HG03095 (cell line): ENCODE measurements around the gene PPOX.
A peak's percentile ranks its signal among the peaks of the same experiment; 100 is the strongest.

Experiments
- ATAC-seq: cut with Tn5 transposase; IDR thresholded peaks from one replicate; pipeline ENCODE4 v1.9.1; 2021; ENCODE audit warnings: moderate library complexity; ENCODE audit not compliant: unreplicated experiment

Gene PPOX

DNA sequence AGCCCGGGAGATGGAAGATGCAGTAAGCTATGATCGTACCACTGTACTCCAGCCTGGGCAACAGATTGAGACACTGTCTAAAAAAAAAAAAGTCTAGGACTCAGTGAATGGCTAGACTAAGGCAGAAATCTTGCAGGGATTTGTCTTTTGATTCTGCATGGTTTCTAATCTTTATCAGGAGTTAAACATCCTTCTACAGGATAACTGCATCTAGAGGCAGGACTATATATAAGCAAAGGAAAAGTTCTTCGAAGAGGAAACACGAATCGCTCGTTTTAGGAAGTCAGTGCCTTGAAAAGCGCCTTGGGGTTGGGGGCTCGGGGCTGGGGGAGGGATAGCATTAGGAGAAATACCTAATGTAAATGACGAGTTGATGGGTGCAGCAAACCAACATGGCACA, 13.1 kb upstream of the PPOX start:
- ATAC-seq: no peak

DNA sequence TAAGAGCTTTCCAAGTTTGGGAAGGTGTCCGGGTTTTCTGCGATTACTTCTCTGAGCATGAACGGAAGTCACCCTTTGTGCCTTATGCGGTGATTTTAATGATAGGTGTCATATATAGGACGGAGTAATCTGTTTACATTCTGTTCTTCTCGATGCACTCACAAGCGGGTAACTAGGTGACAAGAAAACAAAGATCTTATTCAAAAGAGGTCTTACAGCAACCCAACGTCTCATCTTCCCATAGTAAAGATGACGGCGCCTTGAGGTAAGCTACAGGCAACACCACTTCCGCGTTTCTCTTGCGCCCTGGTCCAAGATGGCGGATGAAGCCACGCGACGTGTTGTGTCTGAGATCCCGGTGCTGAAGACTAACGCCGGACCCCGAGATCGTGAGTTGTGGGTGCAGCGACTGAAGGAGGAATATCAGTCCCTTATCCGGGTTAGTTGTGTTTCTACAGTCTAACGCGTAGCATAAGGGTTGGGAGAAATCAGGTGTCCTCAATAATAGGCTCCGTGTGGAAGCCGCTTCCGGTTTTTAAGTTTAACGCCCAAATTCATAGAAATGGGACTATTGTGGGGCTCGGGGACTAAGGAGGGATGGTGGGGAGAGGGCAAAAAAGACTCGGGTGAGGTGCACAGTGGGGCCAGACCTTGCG, 12.4 kb upstream of the PPOX start, which contains the start of gene UFC1:
Gene UFC1 (plus strand): TSS at position 297 of the 656 bp plus-strand sequence. CDS start 20 bp downstream, at position 317.
- ATAC-seq: peak; percentile 68

DNA sequence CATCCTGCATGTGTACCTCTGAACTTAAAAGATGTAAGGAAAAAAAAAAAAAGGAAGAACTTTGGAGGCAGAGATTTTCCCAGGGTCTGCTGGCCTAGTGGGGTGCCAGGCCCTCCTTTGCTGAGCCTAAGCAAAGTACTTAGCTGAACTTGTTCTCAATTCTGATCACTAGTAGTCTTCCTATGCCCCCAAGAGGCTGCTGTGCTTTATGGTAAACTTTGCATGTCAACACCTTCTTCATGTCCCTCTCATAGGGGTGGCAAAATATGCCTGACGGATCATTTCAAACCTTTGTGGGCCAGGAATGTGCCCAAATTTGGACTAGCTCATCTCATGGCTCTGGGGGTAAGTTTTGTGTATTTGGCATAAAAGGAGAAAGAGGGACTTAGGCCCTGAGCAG, 8.4 kb upstream of the PPOX start:
- ATAC-seq: no peak

DNA sequence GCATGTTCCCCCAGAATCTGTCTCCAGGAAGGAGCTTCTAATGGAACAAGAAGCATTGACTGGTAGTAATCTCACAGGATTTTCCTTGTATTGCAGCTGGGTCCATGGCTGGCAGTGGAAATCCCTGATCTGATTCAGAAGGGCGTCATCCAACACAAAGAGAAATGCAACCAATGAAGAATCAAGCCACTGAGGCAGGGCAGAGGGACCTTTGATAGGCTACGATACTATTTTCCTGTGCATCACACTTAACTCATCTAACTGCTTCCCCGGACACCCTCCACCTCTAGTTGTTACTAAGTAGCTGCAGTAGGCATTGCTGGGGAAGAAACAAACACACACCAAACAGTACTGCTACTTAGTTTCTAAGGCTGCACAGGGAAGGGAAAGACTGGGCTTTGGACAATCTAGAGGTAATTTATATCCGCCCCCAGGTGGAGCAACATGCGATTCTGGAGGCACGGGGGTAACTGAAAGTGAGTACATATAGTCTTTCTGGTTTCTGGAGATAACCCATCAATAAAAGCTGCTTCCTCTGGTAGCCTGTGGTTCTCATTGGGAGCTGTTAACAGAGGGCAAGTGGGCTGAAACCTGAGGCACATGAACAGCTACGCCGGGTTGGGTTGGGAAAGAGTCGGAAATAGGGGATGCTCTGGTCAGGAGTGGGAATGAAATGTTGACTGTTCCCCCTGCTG, 7.8 kb upstream of the PPOX start:
- no peak for ATAC-seq

DNA sequence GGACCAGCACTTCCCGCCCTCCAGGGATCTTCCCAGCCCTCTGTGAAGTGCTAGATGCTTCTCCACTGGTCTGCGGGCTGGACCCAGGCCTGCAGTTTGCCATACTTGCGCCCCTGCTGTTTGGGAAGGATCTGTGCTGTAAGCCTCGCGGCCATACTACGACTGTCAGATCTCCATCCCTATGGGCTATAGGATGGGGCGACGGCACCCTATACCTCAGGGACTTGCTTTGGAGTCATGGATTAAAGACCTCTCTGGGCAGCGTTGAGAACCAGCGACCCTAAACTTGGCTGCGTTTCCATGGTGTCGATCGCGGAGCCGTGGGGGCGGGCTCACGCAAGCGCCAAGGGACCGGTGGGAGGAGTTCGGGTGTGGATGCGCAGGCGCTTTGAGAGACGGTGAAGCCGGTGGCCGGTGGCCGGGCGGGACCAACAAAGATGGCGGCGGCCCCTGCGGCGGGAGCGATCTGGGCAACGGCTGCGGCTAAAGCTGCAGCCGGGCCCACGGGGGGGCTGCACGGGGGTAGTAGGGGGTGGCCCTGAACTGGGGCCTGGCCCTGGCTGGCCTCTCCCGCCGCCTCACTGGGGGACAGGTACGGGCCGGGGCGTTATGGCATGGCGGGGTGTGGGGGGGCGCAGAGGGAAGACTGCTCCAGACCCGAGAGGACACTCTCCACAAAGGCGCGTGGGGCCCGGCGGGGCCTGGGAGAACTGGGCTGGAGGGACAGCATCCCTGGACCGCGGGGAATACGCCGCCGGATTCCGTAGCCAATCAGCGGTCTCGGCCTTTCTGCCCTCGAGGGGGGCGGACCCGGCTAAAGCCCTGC, 6.9 kb upstream of the PPOX start, which contains the start of gene USP21:
Gene USP21 (plus strand): TSS at position 414 of the 826 bp plus-strand sequence. CDS start 1,141 bp downstream, outside the sequence.
- ATAC-seq: peak; percentile 67

DNA sequence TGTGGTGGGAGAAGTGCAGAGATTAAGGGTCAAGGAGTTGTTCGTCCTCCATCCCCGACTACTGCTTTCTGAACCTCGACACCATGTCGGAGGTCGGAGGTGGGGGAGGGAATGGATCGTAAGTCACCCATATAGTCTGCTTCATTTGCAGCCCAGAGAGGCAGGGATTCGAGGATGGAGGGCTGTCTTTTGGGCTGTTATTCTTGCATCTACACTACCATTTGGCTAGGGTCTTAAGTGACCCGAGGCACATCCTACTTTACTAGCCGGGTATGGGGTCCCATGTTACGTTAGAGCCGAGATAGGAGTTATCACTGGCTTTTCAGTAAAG, 6.3 kb upstream of the PPOX start:
- no peak for ATAC-seq

DNA sequence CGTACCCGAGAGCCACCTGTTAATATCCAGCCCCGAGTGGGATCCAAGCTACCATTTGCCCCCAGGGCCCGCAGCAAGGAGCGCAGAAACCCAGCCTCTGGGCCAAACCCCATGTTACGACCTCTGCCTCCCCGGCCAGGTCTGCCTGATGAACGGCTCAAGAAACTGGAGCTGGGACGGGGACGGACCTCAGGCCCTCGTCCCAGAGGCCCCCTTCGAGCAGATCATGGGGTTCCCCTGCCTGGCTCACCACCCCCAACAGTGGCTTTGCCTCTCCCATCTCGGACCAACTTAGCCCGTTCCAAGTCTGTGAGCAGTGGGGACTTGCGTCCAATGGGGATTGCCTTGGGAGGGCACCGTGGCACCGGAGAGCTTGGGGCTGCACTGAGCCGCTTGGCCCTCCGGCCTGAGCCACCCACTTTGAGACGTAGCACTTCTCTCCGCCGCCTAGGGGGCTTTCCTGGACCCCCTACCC, 5.5 kb upstream of the PPOX start:
- ATAC-seq: no peak

DNA sequence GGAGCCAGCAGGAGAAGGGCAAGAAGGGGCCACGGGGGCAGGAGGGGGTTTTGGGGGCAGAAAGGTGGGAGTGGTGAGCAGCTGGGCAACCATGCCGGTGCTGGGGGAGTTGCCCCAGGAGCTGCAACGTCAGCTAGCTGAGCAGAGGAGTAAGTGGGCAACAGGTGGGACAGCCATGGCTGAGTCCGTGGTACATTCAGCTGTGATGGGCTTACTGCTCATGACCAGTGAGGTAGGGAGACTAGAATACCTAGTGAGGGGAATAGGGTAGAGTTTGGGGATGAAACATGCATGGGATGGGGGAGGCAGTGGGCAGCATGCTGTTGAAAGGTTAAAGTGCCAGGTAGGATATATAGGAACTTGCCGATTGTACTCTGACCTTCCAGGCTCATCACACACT, 4.6 kb upstream of the PPOX start:
- no peak for ATAC-seq

DNA sequence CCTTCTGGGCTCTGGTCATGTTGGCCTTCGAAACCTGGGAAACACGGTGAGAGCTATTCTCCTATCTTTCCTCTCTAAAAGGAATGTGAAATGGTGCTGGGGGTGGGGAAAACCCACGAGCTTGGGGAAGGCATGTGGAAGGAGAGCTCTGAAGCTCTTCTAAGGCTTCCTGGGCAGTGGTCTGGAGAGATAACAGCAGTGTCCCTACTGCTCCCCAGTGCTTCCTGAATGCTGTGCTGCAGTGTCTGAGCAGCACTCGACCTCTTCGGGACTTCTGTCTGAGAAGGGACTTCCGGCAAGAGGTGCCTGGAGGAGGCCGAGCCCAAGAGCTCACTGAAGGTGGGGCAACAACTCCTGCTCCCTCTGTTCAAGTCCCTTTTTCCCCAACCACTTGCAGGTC, 4.2 kb upstream of the PPOX start:
- no peak for ATAC-seq

DNA sequence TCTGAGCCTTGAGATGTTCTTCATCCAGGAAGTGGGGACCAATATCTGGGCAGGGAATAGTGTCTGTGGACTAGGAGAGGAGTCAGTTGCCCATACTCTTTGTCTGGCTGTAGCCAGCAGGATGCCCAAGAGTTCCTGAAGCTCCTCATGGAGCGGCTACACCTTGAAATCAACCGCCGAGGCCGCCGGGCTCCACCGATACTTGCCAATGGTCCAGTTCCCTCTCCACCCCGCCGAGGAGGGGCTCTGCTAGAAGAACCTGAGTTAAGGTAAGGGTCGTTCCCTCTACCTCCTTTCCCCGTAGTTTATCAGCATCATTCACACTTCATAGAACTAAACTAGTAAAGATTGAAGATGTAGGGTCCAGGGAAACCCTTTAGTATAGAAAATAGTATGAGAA, 3.4 kb upstream of the PPOX start:
- no peak for ATAC-seq

DNA sequence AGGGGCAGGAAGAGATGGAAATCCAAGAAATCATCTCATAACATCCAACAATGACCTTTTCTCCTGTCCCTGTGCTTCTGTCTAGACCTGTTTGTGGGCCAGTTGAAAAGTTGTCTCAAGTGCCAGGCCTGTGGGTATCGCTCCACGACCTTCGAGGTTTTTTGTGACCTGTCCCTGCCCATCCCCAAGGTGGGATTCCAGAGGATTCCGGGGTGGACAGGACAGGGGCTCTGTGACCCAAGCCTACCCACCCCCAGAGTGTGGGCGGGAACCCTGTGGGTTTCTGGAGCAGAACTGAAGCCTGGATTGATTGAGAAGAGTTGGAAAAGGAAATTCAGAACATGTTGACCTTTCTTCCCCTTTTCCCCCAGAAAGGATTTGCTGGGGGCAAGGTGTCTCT, 2.4 kb upstream of the PPOX start:
- ATAC-seq: no peak

DNA sequence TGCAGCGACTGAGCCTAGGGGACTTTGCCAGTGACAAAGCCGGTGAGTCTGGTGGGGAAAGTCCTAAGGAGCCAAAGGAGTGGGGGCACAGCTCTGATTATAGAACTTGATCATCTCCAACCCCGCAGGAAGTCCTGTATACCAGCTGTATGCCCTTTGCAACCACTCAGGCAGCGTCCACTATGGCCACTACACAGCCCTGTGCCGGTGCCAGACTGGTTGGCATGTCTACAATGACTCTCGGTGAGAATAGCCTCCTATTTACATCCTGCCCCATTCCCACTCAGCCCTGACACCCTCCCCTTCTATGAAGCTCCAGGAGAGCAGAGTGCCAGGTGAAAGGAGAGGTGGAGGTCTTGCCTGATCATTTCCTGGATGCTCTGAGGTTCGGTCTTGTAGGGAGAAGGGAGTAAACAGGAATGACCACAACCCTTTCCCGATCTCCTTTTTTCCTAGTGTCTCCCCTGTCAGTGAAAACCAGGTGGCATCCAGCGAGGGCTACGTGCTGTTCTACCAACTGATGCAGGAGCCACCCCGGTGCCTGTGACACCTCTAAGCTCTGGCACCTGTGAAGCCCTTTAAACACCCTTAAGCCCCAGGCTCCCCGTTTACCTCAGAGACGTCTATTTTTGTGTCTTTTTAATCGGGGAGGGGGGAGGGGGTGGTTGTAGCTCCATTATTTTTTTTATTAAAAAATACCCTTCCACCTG, 1.2 kb upstream of the PPOX start:
- no peak for ATAC-seq

DNA sequence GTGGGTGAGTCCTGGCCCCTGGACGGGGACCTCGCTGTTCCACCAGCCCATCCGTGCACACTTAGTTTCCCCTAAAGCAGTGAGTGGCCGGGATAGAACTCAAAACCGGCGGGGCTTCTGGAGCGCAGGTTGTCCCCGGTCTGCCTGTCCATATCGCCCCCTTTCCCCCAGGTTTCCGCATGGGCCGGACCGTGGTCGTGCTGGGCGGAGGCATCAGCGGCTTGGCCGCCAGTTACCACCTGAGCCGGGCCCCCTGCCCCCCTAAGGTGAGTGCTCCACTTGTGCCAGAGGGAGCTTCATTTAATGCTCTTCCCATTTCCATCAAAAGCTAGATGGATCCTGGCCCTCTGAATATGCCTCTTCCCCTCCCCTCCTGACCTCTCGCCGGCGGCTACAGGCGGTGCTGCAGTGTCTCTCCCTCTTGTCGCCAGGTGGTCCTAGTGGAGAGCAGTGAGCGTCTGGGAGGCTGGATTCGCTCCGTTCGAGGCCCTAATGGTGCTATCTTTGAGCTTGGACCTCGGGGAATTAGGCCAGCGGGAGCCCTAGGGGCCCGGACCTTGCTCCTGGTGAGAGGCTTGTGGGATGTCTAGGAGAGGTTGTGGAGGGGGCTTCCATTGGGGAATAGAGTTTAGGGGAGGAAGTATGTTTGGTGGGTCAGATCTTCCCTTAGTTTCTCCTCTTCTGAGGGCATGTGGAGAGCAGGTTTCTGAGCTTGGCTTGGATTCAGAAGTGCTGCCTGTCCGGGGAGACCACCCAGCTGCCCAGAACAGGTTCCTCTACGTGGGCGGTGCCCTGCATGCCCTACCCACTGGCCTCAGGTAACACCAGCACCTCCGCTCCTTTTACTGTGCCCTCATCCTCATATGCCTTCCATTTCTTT, 683 bp downstream of the PPOX start:
- peak; percentile 0 for ATAC-seq

DNA sequence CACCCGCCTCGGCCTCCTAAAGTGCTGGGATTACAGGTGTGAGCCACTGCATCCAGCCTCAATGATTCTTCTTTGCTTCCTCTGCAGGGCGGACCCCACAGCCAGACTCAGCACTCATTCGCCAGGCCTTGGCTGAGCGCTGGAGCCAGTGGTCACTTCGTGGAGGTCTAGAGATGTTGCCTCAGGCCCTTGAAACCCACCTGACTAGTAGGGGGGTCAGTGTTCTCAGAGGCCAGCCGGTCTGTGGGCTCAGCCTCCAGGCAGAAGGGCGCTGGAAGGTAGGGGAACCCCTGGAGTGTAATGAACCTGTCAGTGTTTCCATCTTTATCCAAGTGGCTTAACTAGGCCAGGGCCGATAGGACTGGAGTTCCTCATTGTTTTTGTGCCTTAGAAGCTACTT, 2.7 kb downstream of the PPOX start:
- no peak for ATAC-seq

DNA sequence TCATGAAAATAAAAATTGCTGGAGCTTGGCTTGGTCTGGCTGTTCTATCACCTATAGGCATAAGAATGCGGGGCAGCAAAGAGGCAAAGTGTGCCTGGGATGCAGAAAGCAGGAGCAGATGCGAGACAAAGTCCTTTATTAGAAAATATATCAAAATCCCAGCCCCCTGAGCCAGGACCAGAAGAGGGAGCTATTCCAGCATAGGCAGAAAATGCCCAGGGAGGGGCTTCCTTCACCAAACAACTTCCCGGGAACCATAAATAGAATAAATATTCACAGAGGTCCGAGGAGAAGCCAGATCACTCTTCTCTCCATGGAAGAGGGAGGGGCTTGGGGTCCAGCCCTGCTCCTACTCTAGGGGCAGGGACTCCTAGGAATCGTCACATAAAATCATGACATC, 5.0 kb downstream of the PPOX start:
- no peak for ATAC-seq

DNA sequence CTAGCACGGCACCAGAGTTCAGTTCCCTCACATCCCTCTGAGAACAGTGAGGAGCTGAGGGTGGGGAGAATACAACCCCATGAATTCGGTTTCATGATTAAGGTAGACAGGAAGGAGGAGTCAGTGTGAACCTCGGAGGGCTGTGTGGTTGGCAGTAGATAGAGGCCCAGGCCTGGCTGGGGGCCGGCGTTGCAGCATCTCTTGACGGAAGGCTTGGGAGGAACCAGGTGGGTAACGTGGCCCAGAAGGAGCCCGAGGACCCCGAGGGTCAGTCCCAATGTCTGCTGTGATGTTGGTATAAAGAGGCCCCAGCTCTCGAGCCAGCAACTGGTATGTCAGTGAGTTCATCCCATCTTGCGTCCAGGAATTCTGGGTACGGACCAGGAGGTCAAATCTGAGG, 5.5 kb downstream of the PPOX start:
- no peak for ATAC-seq

DNA sequence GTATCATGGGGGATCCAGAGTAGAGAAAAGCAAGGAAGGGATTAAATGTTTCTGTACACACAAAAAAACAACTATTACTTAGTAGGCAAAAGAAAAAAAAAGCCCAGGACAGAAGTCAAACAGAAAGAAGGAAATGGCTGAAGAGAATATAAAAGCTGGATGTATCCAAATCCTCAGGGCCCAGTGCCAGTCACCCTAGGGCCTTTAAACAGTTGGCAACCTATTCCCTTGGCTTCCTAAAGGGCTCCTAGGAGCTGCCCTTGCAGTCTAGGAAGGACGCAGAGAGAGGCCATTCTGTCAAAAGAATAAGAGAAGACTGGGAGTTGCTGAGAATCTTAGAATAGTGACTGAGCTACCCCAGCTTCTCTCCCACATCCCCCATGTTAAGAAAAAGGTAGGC, 6.1 kb downstream of the PPOX start:
- no peak for ATAC-seq

DNA sequence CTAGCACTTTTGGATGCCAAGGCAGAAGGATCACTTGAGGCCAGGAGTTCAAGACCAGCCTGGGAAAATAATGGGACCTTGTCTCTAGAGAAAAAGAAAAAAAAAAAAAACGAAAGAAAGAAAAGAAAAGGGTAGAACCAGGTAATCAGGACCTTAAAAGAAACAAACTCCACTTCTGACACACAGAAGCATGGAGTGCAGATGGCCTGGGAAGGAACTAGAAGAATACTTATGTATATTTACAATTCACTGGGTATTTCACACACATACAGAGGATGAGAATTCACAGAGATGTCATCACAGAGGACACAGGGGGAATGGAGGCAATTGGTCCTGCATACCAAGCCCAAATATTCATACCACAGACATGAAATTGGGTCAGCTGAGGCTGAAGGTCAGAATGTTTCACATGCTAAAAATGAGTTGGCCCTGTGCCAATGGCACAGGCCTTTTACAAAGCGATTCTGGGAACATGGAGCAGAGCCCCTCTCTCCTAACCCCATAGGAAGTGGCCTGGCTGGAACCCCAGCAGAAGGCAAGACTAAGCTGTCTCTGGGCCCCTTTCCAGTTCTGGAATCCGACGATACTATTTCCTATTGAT, 6.7 kb downstream of the PPOX start:
- no peak for ATAC-seq

DNA sequence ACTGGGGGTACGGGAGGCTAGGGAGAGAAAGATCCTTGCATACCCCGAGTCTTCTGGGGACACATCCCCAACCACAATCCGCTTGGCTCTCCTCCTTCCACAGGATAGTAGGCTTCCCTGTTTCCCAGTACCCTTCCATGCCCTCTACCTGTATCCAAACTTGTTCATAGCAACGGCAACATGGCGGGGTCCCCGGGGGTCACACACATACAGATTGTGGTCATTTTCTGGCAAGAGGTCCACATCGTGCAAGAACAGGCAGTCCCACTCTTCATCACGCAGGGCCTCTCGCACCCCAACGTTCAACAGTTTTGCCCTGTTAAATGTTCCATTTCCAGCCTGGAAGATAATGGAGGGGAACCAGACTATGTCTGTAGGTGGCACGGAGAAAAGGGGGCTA, 7.5 kb downstream of the PPOX start:
- ATAC-seq: no peak

DNA sequence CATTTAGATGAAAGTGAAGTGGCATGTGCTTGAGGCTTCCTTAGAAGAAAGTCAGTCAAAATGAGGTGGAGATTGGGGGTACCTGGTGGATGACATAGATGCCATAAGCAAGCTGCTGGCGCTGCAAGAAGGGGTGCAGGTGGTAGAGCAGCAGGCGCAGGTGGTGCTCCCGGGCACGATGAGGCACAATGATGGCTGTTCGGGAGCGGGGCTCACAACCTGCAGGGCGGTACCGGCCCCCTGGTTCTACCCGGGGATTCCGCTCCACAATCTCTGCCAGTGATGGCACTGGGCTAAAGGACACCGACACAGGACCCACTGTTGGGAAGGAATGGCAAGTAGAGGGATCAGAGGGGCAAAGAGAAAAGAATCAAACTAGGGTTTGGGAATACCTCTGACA, 8.7 kb downstream of the PPOX start:
- no peak for ATAC-seq
